Measurements from ENCODE around the gene MALSU1. TPM values are rescaled to one million over a fixed set of nuclear protein-coding genes. Genes with fewer than 3 reads are reported as not detected.

The MALSU1 gene
- total RNA-seq, 4 donors from 2014 or later = 41.4 to 107 (median 55.8) TPM

GRCh38 chr7:23284871-23285270 lies 14.3 kb upstream of the MALSU1 start:
- no peak for TF ChIP-seq EP300 (IDR thresholded peaks at IDR 0.05)
- TF ChIP-seq POLR2A (IDR thresholded peaks at IDR 0.05) = no peak
- TF ChIP-seq, protein P1, sequence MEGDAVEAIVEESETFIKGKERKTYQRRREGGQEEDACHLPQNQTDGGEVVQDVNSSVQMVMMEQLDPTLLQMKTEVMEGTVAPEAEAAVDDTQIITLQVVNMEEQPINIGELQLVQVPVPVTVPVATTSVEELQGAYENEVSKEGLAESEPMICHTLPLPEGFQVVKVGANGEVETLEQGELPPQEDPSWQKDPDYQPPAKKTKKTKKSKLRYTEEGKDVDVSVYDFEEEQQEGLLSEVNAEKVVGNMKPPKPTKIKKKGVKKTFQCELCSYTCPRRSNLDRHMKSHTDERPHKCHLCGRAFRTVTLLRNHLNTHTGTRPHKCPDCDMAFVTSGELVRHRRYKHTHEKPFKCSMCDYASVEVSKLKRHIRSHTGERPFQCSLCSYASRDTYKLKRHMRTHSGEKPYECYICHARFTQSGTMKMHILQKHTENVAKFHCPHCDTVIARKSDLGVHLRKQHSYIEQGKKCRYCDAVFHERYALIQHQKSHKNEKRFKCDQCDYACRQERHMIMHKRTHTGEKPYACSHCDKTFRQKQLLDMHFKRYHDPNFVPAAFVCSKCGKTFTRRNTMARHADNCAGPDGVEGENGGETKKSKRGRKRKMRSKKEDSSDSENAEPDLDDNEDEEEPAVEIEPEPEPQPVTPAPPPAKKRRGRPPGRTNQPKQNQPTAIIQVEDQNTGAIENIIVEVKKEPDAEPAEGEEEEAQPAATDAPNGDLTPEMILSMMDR (IDR thresholded peaks at IDR 0.05) = no peak
- Histone ChIP-seq H3K9me3 (no peaks in the 10 kb centered on the region), H3K27ac (no peak overlapping the region), H3K4me1 (no peaks in the 10 kb centered on the region), H3K4me3 (no peak overlapping the region), H3K36me3 (no peaks in the 10 kb centered on the region), H3K27me3 (no peaks in the 10 kb centered on the region)
- WGBS, 2 donors = 89 to 90% methylated on average over 2 of the region's 2 CpGs
- DNase-seq (ENCODE audit: low spot score in 2 of 2) = no peak

DNA sequence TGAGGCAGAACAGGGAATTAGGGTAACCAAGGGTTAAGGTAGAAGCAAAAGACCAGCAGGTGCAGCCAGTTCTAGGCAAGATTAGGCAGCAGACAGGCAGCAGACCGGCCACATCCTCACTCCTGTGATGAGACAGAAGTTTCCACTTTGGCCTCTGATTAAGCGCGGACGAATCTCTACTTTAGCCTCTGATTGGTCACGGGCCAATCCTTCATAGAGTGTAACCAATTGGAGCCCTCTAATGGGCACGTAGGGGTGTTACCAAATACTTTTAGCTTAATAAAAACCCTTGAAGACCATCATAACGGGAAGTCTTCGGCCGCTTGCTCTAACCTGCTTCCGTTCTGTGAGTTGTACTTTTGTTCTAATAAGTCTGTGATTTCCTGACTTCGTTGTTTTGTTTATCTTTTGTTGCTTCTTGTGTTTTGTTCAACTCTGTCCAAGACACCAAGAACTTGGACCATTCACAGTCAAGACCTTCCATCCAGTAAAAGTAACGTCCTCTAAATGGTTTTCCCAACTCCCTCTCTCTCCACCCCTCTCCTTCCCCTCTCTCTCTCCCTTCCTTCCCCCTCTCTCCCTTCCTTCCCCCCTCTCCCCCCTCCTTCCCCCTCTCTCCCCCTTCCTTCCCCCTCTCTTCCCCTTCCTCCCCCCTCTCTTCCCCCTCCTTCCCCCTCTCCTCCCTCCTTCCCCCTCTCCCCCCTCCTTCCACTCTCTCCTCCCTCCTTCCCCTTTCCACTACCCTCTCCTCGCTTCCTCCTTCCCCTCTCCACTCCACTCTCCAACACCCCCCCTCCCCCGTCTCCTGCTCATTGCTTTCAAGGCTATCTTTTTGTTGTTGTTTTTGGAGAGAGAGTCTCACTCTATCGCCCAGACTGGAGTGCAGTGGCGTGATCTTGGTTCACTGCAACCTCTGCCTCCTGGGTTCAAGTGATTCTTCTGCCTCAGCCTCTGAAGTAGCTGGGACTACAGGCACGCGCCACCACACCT lies 13.2 kb upstream of the MALSU1 start:
- Histone ChIP-seq H3K36me3 (no peaks in the 10 kb centered on the region), H3K9me3 (no peaks in the 10 kb centered on the region), H3K27me3 (no peaks in the 10 kb centered on the region), H3K27ac (no peak overlapping the region), H3K4me3 (no peak overlapping the region), H3K4me1 (no peaks in the 10 kb centered on the region)
- no peak for DNase-seq (ENCODE audit: low spot score in 2 of 2)
- 85 to 87% methylated on average over 16 to 18 of the region's 18 CpGs for WGBS, 2 donors
- no peak for TF ChIP-seq EP300 (IDR thresholded peaks at IDR 0.05)
- TF ChIP-seq, protein P1 (IDR thresholded peaks at IDR 0.05) = no peak
- no peak for TF ChIP-seq POLR2A (IDR thresholded peaks at IDR 0.05)

DNA sequence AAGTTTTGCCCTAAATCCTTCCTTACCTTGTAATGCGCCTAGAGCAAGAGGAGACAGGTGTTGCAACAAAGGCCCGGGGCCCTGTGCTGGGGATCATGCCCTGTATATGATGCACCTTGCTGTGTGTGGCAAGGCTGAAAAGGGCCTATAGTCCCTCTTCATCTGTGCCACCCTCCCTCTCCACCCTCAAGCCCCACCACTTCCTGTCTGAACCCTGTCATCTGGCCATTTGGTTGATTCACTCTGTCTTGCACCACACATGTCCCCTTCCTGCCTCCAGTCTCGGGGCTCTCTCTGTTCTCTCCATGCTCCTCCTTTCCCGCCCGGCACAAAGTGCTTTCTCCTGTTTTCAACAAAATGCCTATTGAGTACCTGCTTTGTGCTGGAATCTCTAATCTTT lies 11.5 kb upstream of the MALSU1 start:
- no peak for DNase-seq (ENCODE audit: low spot score in 2 of 2)
- no peaks in the 10 kb centered on the region for H3K36me3 ChIP-seq
- WGBS, 2 donors = 81 to 90% methylated on average over 5 of the region's 5 CpGs
- no peaks in the 10 kb centered on the region for H3K9me3 ChIP-seq
- TF ChIP-seq, protein P1 (IDR thresholded peaks at IDR 0.05) = no peak
- no peaks in the 10 kb centered on the region for H3K4me1 ChIP-seq
- no peaks in the 10 kb centered on the region for H3K27me3 ChIP-seq
- no peak overlapping the region for H3K4me3 ChIP-seq
- no peak overlapping the region for H3K27ac ChIP-seq

- TF ChIP-seq EP300 (IDR thresholded peaks at IDR 0.05) (no peak), POLR2A (IDR thresholded peaks at IDR 0.05) (no peak)
- TF ChIP-seq, protein P1 (IDR thresholded peaks at IDR 0.05) = no peak
- no peaks in the 10 kb centered on the region for H3K9me3 ChIP-seq
- no peak for DNase-seq (ENCODE audit: low spot score in 2 of 2)
- H3K27ac ChIP-seq = no peak overlapping the region
- no peaks in the 10 kb centered on the region for H3K4me1 ChIP-seq
- H3K36me3 ChIP-seq = no peaks in the 10 kb centered on the region
- 85 to 88% methylated on average over 9 of the region's 9 CpGs for WGBS, 2 donors
- no peak overlapping the region for H3K4me3 ChIP-seq
- no peaks in the 10 kb centered on the region for H3K27me3 ChIP-seq
Observed at GRCh38 chr7:23290993-23291392, 8.1 kb upstream of the MALSU1 start.

DNA sequence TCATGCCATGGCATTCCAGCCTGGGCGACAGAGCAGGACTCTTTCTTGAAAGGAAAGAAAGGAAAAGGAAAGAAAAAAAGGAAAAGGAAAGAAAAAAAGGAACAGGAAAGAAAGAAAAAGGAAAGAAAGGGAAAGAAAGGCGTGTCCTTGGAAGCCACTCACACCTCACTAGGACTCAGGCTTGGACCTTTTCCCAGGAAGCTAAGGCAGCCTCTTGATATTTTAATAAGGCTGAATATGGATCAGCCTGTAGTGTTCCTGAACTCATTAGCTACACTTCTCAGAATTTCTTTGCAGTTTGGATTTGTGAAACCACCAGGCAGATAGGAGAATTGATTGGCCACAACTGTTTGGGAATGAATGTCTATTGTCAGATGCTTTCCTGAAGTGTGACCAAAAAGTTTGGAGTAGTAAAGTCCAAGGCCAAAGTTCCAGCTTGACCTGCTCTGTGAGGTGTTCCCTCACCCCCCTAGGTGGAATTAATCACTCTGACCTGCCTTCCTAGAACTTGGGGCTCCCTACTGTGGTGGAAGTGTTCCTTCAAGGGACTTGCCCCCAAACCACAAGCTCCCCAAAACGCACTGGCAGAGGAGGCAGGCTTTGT lies 7.1 kb upstream of the MALSU1 start:
- 76 to 83% methylated on average over 3 of the region's 3 CpGs for WGBS, 2 donors

More for the DNA sequence above, 7.1 kb upstream of the MALSU1 start:
- Histone ChIP-seq H3K27me3 (no peaks in the 10 kb centered on the region), H3K4me3 (no peak overlapping the region), H3K9me3 (no peaks in the 10 kb centered on the region), H3K4me1 (no peaks in the 10 kb centered on the region), H3K36me3 (no peaks in the 10 kb centered on the region), H3K27ac (no peak overlapping the region)
- no peak for TF ChIP-seq EP300 (IDR thresholded peaks at IDR 0.05)
- no peak for TF ChIP-seq POLR2A (IDR thresholded peaks at IDR 0.05)
- TF ChIP-seq, protein P1 (IDR thresholded peaks at IDR 0.05) = no peak
- no peak for DNase-seq (ENCODE audit: low spot score in 2 of 2)
